Fibroblast of lung (primary cell): Measurements from ENCODE around the gene S100A2. TPM values are rescaled to one million over a fixed set of nuclear protein-coding genes. Genes with fewer than 3 reads are reported as not detected.
A peak's percentile ranks its signal among the peaks of the same experiment; 100 is the strongest.
"Not testable (repeated sequence)": the region's sequence is repeated elsewhere in the genome, so short reads cannot be mapped to it uniquely, and the experiment has no call there.

Experiments
- DNase-seq, 2 donors: peaks; one replicate each; pipeline versions ENCODE4 v3.0.0 to v3.0.0-alpha.2; 2010; ENCODE audit warnings: low read depth in 2 of 2
- H2AFZ ChIP-seq: 2 replicates; pipeline ENCODE4 v1.5.1; 2012; ENCODE audit warnings: low read length, control low read depth, inconsistent platforms
- H3K27ac ChIP-seq: 2 replicates; pipeline ENCODE4 v1.5.1; 2011; ENCODE audit warnings: low read length, control low read depth; ENCODE audit not compliant: insufficient read depth
- H3K27me3 ChIP-seq: 2 replicates; pipeline ENCODE4 v1.5.1; 2011; ENCODE audit warnings: mild to moderate bottlenecking, low read length; ENCODE audit not compliant: control insufficient read depth, insufficient read depth
- H3K36me3 ChIP-seq: 2 replicates; pipeline ENCODE4 v1.5.1; 2011; ENCODE audit warnings: low read length; ENCODE audit not compliant: control insufficient read depth, insufficient read depth
- H3K4me1 ChIP-seq: 2 replicates; pipeline ENCODE4 v1.5.1; 2011; ENCODE audit warnings: low read length; ENCODE audit not compliant: control insufficient read depth, insufficient read depth; ENCODE audit errors: extremely low read depth
- H3K4me2 ChIP-seq: 2 replicates; pipeline ENCODE4 v1.5.1; 2011; ENCODE audit warnings: low read length, control low read depth; ENCODE audit not compliant: insufficient read depth; ENCODE audit errors: extremely low read depth
- H3K4me3 ChIP-seq, 4 experiments: fragments of 200-600 bp in 1 of 4; sonication (generic) in 1 of 4; replicated peaks in 1 of 4; 2 replicates each; pipeline ENCODE4 v1.5.1; 2011 to 2016; ENCODE audit warnings: low read length in 4 of 4, low read depth in 3 of 4, mild to moderate bottlenecking in 3 of 4, control low read depth in 2 of 4, inconsistent platforms in 1 of 4, mixed read lengths in 1 of 4; ENCODE audit not compliant: insufficient read depth in 1 of 4; ENCODE audit errors: control extremely low read depth in 1 of 4
- H3K79me2 ChIP-seq: 2 replicates; pipeline ENCODE4 v1.5.1; 2012; ENCODE audit warnings: mild to moderate bottlenecking, low read length, inconsistent platforms; ENCODE audit not compliant: control insufficient read depth, insufficient read depth
- H3K9ac ChIP-seq: 2 replicates; pipeline ENCODE4 v1.5.1; 2011; ENCODE audit warnings: mild to moderate bottlenecking, low read length, control low read depth; ENCODE audit not compliant: insufficient read depth
- H3K9me3 ChIP-seq: 2 replicates; pipeline ENCODE4 v1.5.1; 2012; ENCODE audit warnings: low read depth, low read length; ENCODE audit not compliant: control insufficient read depth, insufficient read depth
- H4K20me1 ChIP-seq: 2 replicates; pipeline ENCODE4 v1.5.1; 2011; ENCODE audit warnings: low read length; ENCODE audit not compliant: control insufficient read depth, insufficient read depth; ENCODE audit errors: extremely low read depth
- EZH2 ChIP-seq: IDR thresholded peaks from 2 replicates; pipeline ENCODE4 v1.5.1; 2012; ENCODE audit warnings: low read length, control low read depth, mild to moderate bottlenecking; ENCODE audit errors: missing control alignments
- polyA plus RNA-seq, 2 donors: library from polyadenylated mRNA; depleted of rRNA in 1 of 2; stranded (reverse) in 1 of 2; unstranded in 1 of 2; fragments of >200 nt; gene quantifications; 2 replicates each; pipeline ENCODE4 v1.2.1, GENCODE V29; 2011 to 2012; ENCODE audit warnings: missing spikeins in 1 of 2
- total RNA-seq: library from RNA; depleted of rRNA; stranded (reverse); fragments of >200 nt; gene quantifications from 2 replicates; pipeline ENCODE4 v1.2.1, GENCODE V29; 2014
- TF ChIP-seq, protein P1 (sequence below), 2 donors: IDR thresholded peaks in 1 of 2; conservative IDR thresholded peaks in 1 of 2; 1 replicate in 1 of 2; 2 replicates in 1 of 2; pipeline ENCODE4 v1.5.1; 2011 to 2012; ENCODE audit warnings: low read length in 2 of 2, control low read depth in 1 of 2, inconsistent platforms in 1 of 2, low read depth in 1 of 2, mild to moderate bottlenecking in 1 of 2

The S100A2 gene
- total and polyA plus RNA-seq, 2 donors (not counting 1 experiment from before 2014, with no cell fraction given): 3.6 to 4.8 TPM

DNA sequence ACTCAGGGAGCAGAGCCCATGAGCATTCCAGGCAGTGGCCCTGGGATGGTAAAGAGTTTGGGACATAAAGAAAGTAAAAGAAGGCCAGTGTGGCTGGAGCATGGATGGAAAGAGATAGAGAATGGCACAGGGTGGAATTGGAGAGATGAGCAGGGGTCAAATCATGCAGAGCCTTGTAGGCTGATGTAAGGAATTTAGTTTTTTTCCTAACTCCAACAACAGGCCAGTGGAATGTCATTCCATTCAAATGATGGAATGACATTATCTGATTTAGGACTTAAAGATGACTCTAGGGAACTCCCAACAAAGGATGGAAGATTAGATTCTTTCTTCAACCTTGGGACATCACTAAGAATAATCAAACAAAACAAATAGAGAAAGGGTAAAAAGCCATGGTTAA is 12.8 kb upstream of the S100A2 start:
- Histone ChIP-seq H4K20me1 (no peaks in the 10 kb centered on the region), H2AFZ (no peak overlapping the region), H3K4me2 (no peak overlapping the region), H3K9ac (no peak overlapping the region), H3K36me3 (no peaks in the 10 kb centered on the region), H3K4me1 (peaks cover 11% of the 10 kb centered on the region), H3K9me3 (no peaks in the 10 kb centered on the region), H3K4me3 (no peak overlapping the region), H3K27ac (no peak overlapping the region), H3K79me2 (no peaks in the 10 kb centered on the region), H3K27me3 (no peaks in the 10 kb centered on the region)
- TF ChIP-seq, protein P1, sequence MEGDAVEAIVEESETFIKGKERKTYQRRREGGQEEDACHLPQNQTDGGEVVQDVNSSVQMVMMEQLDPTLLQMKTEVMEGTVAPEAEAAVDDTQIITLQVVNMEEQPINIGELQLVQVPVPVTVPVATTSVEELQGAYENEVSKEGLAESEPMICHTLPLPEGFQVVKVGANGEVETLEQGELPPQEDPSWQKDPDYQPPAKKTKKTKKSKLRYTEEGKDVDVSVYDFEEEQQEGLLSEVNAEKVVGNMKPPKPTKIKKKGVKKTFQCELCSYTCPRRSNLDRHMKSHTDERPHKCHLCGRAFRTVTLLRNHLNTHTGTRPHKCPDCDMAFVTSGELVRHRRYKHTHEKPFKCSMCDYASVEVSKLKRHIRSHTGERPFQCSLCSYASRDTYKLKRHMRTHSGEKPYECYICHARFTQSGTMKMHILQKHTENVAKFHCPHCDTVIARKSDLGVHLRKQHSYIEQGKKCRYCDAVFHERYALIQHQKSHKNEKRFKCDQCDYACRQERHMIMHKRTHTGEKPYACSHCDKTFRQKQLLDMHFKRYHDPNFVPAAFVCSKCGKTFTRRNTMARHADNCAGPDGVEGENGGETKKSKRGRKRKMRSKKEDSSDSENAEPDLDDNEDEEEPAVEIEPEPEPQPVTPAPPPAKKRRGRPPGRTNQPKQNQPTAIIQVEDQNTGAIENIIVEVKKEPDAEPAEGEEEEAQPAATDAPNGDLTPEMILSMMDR (conservative IDR thresholded peaks at IDR 0.05 in 1 of 2, IDR thresholded peaks at IDR 0.05 in 1 of 2; ENCODE audit: low read depth in 1 of 2, low read length in 2 of 2): no peak
- TF ChIP-seq EZH2: no peak
- DNase-seq: peak in 1 of 2 donors; percentile 35

DNA sequence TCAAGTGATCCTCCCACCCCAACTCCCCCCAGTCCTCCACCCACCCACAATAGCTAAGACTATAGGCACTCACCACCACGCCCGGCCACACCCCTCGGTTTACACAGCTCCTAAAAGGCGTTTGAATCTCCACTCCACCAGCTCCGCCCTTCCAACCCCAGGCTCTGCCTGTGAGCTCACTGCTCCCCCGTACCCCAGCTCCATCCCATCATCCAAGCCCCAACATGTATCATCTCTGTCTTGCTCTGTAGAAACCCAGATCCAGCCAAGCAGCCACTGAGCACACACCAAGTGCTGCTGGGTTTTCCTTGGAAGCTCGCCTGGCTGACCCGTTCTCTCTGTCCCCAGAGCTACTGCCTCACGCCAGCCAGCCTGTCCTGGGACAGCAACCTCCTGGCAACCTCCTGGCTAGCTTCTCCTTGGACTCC is 12.0 kb upstream of the S100A2 start:
- TF ChIP-seq, protein P1 (conservative IDR thresholded peaks at IDR 0.05 in 1 of 2, IDR thresholded peaks at IDR 0.05 in 1 of 2; ENCODE audit: low read depth in 1 of 2, low read length in 2 of 2): no peak
- no peak for TF ChIP-seq EZH2
- no peaks in the 10 kb centered on the region for H3K36me3 ChIP-seq
- H3K79me2 ChIP-seq: no peaks in the 10 kb centered on the region
- H3K27me3 ChIP-seq: no peaks in the 10 kb centered on the region
- no peak overlapping the region for H3K27ac ChIP-seq
- no peak overlapping the region for H3K4me2 ChIP-seq
- H3K9me3 ChIP-seq: no peaks in the 10 kb centered on the region
- H3K4me1 ChIP-seq: peaks cover 16% of the 10 kb centered on the region
- H2AFZ ChIP-seq: peak overlapping the region; percentile 51
- no peak overlapping the region for H3K9ac ChIP-seq
- DNase-seq: no peak
- H3K4me3 ChIP-seq: no peak overlapping the region
- H4K20me1 ChIP-seq: no peaks in the 10 kb centered on the region

DNA sequence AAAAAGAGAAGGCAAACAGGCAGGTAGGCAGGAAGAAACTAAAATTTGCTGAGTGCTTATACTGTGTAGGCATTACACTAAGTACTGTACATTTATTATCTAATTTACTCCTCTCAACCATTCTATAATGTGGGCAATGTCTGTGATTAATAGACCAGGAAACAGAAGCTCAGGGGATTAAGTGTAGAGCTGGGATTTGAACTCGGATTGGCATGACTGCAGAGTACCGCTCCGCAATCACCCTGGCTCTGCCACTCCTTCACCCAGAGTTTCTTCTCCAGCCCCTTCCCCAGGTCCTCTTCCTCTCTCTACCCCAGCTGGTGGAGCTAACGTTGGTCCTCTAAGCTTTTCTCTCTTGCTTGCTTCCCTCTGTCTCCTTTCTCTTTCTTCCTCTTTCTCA is 11.5 kb upstream of the S100A2 start:
- H3K27me3 ChIP-seq: no peaks in the 10 kb centered on the region
- no peak overlapping the region for H3K9ac ChIP-seq
- TF ChIP-seq, protein P1 (conservative IDR thresholded peaks at IDR 0.05 in 1 of 2, IDR thresholded peaks at IDR 0.05 in 1 of 2; ENCODE audit: low read depth in 1 of 2, low read length in 2 of 2): no peak
- TF ChIP-seq EZH2: no peak
- no peaks in the 10 kb centered on the region for H3K9me3 ChIP-seq
- H2AFZ ChIP-seq: no peak overlapping the region
- H3K36me3 ChIP-seq: no peaks in the 10 kb centered on the region
- no peak overlapping the region for H3K4me2 ChIP-seq
- H4K20me1 ChIP-seq: no peaks in the 10 kb centered on the region
- H3K27ac ChIP-seq: no peak overlapping the region
- H3K4me1 ChIP-seq: peaks cover 16% of the 10 kb centered on the region
- no peaks in the 10 kb centered on the region for H3K79me2 ChIP-seq
- no peak for DNase-seq
- no peak overlapping the region for H3K4me3 ChIP-seq

DNA sequence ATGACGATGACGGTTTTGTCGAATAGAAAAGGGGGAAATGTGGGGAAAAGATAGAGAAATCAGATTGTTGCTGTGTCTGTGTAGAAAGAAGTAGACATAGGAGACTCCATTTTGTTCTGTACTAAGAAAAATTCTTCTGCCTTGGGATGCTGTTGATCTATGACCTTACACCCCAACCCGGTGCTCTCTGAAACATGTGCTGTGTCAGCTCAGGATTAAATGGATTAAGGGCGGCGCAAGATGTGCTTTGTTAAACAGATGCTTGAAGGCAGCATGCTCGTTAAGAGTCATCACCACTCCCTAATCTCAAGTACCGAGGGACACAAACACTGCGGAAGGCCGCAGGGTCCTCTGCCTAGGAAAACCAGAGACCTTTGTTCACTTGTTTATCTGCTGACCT is 9.9 kb upstream of the S100A2 start:
- H3K4me1 ChIP-seq: peaks cover 21% of the 10 kb centered on the region
- not testable (repeated sequence) for H3K4me3 ChIP-seq, H3K9ac ChIP-seq

DNA sequence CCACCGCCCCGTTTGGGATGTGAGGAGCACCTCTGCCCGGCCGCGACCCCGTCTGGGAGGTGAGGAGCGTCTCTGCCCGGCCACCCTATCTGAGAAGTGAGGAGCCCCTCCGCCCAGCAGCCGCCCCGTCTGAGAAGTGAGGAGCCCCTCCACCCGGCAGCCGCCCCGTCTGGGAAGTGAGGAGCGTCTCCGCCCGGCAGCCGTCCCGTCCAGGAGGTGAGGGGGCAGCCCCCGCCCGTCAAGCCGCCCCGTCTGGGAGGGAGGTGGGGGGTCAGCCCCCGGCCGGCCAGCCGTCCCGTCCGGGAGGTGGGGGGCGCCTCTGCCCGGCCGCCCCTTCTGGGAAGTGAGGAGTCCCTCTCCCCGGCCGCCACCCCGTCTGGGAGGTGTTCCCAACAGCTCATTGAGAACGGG is 9.4 kb upstream of the S100A2 start:
- H3K36me3 ChIP-seq, H3K79me2 ChIP-seq, H2AFZ ChIP-seq, H3K4me3 ChIP-seq, H3K9ac ChIP-seq, H3K9me3 ChIP-seq, H3K27me3 ChIP-seq, H3K4me2 ChIP-seq, DNase-seq, H3K27ac ChIP-seq, H4K20me1 ChIP-seq: not testable (repeated sequence)
- peaks cover 21% of the 10 kb centered on the region for H3K4me1 ChIP-seq

More for the DNA sequence above, 9.9 kb upstream of the S100A2 start:
- not testable (repeated sequence) for DNase-seq, H3K27me3 ChIP-seq, H3K36me3 ChIP-seq, H3K4me2 ChIP-seq, H2AFZ ChIP-seq, H3K79me2 ChIP-seq, H3K9me3 ChIP-seq, H3K27ac ChIP-seq, H4K20me1 ChIP-seq
